ENCODE data around the gene KCNQ5.

KCNQ5 gene

GRCh38 chr6:72640615-72640930, 18.7 kb downstream of the KCNQ5 start:
- DNase-seq = no peak

- no peak for DNase-seq
These were observed 20.6 kb downstream of the KCNQ5 start for GRCh38 chr6:72642435-72642834.

- no peak for DNase-seq
These were observed 21.4 kb downstream of the KCNQ5 start for GRCh38 chr6:72643214-72643613.

GRCh38 chr6:72646604-72647485, 25.0 kb downstream of the KCNQ5 start:
- DNase-seq = no peak

- no peak for DNase-seq
These were observed 25.6 kb downstream of the KCNQ5 start for GRCh38 chr6:72647489-72647888.

GRCh38 chr6:72649032-72649984, 27.4 kb downstream of the KCNQ5 start:
- DNase-seq = no peak

GRCh38 chr6:72650081-72650745, 28.3 kb downstream of the KCNQ5 start:
- DNase-seq = no peak

GRCh38 chr6:72651174-72651573, 29.3 kb downstream of the KCNQ5 start:
- no peak for DNase-seq

- DNase-seq = no peak
These were observed 30.4 kb downstream of the KCNQ5 start for GRCh38 chr6:72651967-72652956.

- DNase-seq = no peak
These were observed 31.2 kb downstream of the KCNQ5 start for GRCh38 chr6:72653026-72653425.

GRCh38 chr6:72654071-72654621, 32.3 kb downstream of the KCNQ5 start:
- DNase-seq = no peak

- no peak for DNase-seq
These were observed 35.7 kb downstream of the KCNQ5 start for GRCh38 chr6:72657407-72658197.

- no peak for DNase-seq
These were observed 37.9 kb downstream of the KCNQ5 start for GRCh38 chr6:72659754-72660153.

- DNase-seq = no peak
These were observed 39.5 kb downstream of the KCNQ5 start for GRCh38 chr6:72661411-72661810.

GRCh38 chr6:72665599-72665998, 43.7 kb downstream of the KCNQ5 start:
- DNase-seq = no peak

GRCh38 chr6:72669324-72669723, 47.5 kb downstream of the KCNQ5 start:
- no peak for DNase-seq

- DNase-seq = no peak
These were observed 51.0 kb downstream of the KCNQ5 start for GRCh38 chr6:72672906-72673305.

GRCh38 chr6:72674842-72675241, 53.0 kb downstream of the KCNQ5 start:
- no peak for DNase-seq

GRCh38 chr6:72675396-72675795, 53.5 kb downstream of the KCNQ5 start:
- DNase-seq = no peak

- DNase-seq = no peak
These were observed 55.1 kb downstream of the KCNQ5 start for GRCh38 chr6:72676995-72677394.

- DNase-seq = no peak
These were observed 55.9 kb downstream of the KCNQ5 start for GRCh38 chr6:72677740-72678139.

All from COR-L47 (cell line).